ENCODE results near the gene TNFRSF6B.

TNFRSF6B gene

DNA sequence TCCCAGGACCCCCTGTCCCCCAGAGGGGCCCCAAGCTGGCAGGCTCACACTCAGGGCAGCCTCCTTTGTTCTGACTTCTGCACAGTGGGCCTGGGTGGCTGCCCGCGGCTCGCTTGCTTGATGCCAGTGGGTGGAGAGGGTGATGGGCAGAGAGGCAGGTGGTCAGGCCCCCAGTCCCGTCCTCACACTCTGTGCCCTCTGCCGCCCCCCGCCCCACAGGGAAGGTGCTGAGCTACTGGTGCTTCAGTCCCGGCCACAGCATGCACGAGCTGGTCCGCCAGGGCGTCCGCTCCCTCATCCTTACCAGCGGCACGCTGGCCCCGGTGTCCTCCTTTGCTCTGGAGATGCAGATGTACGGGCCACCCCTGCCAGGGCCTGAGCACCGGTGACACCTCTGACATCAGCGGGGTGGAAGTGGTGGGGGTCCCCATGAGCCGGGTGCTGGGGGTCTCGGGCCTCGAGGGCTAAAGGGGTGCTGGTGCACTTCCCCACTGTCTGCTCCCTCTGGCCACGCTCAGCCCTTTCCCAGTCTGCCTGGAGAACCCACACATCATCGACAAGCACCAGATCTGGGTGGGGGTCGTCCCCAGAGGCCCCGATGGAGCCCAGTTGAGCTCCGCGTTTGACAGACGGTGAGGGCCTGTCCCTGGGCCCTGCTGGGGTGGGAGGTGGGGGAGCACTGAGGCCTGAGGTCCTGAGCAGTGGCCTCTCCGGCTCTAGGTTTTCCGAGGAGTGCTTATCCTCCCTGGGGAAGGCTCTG is 8.9 kb upstream of the TNFRSF6B start:
- TF ChIP-seq GABPA (IDR thresholded peaks at IDR 0.05; ENCODE audit: low read depth) (no peak), SPI1 (IDR thresholded peaks at IDR 0.05; ENCODE audit: borderline replicate concordance, low read depth) (no peak), POLR2AphosphoS5 (IDR thresholded peaks at IDR 0.05; ENCODE audit: low read depth) (no peak)
- TF ChIP-seq, protein P1, sequence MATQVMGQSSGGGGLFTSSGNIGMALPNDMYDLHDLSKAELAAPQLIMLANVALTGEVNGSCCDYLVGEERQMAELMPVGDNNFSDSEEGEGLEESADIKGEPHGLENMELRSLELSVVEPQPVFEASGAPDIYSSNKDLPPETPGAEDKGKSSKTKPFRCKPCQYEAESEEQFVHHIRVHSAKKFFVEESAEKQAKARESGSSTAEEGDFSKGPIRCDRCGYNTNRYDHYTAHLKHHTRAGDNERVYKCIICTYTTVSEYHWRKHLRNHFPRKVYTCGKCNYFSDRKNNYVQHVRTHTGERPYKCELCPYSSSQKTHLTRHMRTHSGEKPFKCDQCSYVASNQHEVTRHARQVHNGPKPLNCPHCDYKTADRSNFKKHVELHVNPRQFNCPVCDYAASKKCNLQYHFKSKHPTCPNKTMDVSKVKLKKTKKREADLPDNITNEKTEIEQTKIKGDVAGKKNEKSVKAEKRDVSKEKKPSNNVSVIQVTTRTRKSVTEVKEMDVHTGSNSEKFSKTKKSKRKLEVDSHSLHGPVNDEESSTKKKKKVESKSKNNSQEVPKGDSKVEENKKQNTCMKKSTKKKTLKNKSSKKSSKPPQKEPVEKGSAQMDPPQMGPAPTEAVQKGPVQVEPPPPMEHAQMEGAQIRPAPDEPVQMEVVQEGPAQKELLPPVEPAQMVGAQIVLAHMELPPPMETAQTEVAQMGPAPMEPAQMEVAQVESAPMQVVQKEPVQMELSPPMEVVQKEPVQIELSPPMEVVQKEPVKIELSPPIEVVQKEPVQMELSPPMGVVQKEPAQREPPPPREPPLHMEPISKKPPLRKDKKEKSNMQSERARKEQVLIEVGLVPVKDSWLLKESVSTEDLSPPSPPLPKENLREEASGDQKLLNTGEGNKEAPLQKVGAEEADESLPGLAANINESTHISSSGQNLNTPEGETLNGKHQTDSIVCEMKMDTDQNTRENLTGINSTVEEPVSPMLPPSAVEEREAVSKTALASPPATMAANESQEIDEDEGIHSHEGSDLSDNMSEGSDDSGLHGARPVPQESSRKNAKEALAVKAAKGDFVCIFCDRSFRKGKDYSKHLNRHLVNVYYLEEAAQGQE (IDR thresholded peaks at IDR 0.05; ENCODE audit: insufficient replicate concordance, low read depth): no peak
- TF ChIP-seq, protein P2, sequence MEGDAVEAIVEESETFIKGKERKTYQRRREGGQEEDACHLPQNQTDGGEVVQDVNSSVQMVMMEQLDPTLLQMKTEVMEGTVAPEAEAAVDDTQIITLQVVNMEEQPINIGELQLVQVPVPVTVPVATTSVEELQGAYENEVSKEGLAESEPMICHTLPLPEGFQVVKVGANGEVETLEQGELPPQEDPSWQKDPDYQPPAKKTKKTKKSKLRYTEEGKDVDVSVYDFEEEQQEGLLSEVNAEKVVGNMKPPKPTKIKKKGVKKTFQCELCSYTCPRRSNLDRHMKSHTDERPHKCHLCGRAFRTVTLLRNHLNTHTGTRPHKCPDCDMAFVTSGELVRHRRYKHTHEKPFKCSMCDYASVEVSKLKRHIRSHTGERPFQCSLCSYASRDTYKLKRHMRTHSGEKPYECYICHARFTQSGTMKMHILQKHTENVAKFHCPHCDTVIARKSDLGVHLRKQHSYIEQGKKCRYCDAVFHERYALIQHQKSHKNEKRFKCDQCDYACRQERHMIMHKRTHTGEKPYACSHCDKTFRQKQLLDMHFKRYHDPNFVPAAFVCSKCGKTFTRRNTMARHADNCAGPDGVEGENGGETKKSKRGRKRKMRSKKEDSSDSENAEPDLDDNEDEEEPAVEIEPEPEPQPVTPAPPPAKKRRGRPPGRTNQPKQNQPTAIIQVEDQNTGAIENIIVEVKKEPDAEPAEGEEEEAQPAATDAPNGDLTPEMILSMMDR (IDR thresholded peaks at IDR 0.05; ENCODE audit: insufficient read depth, low read length): no peak
- H3K27me3 ChIP-seq (ENCODE audit: insufficient read depth, poor library complexity, severe bottlenecking): no peaks in the 10 kb centered on the region
- no peak for DNase-seq (ENCODE audit: low read depth in 1 of 2, low spot score in 1 of 2)
- no peak overlapping the region for H3K4me3 ChIP-seq (replicated peaks; ENCODE audit: insufficient read depth, low read length)
- no peak overlapping the region for H3K27ac ChIP-seq (replicated peaks)

DNA sequence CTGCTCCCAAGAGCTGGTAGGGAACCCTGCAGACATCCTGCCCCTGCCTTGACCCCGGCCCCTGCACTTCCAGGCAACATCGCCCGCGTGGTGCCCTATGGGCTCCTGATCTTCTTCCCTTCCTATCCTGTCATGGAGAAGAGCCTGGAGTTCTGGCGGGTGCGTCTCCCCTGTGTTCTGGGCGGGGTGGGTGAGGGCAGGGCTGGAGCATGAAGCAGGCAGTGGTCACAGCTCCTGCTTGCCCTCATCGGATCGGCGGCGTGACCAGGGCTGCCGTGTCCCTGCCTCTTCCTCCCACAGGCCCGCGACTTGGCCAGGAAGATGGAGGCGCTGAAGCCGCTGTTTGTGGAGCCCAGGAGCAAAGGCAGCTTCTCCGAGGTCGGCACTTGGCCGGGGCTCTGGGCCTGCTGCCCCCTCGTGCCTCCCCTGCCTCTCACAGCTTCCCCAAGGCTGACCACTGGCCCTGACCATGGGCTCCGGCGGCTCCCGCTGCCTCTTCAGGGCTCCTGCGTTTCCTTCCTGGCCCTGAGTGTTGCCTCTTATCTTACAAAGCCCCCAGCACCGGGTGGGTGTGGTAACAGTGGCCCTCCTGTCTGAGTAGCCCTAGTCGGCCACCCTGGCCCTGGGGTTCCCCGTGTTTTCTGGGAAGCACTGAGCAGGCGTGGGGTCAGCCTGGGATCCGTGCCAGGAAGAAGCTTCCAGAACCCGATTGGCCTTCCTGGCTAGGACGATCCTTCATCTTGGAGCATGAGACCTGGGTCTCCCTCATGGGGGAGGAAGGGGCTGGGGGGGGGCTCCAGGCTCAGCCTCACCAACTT is 8.0 kb upstream of the TNFRSF6B start:
- no peak for DNase-seq (ENCODE audit: low read depth in 1 of 2, low spot score in 1 of 2)
- H3K4me3 ChIP-seq (replicated peaks; ENCODE audit: insufficient read depth, low read length): no peak overlapping the region
- TF ChIP-seq POLR2AphosphoS5 (IDR thresholded peaks at IDR 0.05; ENCODE audit: low read depth) (no peak), GABPA (IDR thresholded peaks at IDR 0.05; ENCODE audit: low read depth) (no peak), SPI1 (IDR thresholded peaks at IDR 0.05; ENCODE audit: borderline replicate concordance, low read depth) (no peak)
- TF ChIP-seq, protein P2 (IDR thresholded peaks at IDR 0.05; ENCODE audit: insufficient read depth, low read length): no peak
- TF ChIP-seq, protein P1 (IDR thresholded peaks at IDR 0.05; ENCODE audit: insufficient replicate concordance, low read depth): no peak
- no peaks in the 10 kb centered on the region for H3K27me3 ChIP-seq (ENCODE audit: insufficient read depth, poor library complexity, severe bottlenecking)
- no peak overlapping the region for H3K27ac ChIP-seq (replicated peaks)

DNA sequence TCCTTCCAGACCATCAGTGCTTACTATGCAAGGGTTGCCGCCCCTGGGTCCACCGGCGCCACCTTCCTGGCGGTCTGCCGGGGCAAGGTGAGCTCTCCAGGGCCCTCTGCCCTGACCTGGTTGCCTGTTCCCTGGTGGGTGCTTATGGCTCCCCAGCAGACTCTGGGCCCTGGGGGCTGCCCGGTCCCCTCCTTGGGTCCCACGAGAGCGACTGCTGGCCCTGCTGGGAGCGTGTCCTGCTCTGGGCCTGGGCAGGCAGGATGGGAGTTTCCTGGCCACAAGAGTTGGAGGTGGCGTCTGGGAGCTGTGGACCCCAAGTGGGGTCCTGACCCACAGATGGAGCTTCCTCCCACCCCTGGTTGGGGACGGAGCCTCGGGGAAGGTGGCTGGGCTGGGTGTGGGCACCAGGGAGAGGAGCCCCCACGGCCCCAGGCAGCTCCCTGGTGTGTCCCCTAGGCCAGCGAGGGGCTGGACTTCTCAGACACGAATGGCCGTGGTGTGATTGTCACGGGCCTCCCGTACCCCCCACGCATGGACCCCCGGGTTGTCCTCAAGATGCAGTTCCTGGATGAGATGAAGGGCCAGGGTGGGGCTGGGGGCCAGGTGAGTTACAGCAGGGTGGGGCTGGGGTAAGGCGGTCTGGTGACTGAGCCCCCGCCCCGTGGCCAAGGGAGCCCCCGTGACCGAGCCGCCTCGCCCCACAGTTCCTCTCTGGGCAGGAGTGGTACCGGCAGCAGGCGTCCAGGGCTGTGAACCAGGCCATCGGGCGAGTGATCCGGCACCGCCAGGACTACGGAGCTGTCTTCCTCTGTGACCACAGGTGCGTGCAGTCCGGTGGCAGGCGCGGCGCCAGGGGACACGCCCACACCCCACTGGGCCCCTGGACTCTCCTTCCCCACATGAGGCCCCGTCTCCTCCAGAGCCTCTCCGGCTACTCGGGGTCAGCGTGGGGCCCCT is 7.1 kb upstream of the TNFRSF6B start:
- no peak for DNase-seq (ENCODE audit: low read depth in 1 of 2, low spot score in 1 of 2)
- Histone ChIP-seq H3K4me3 (replicated peaks; ENCODE audit: insufficient read depth, low read length) (no peak overlapping the region), H3K27ac (replicated peaks) (no peak overlapping the region), H3K27me3 (ENCODE audit: insufficient read depth, poor library complexity, severe bottlenecking) (no peaks in the 10 kb centered on the region)
- TF ChIP-seq GABPA (IDR thresholded peaks at IDR 0.05; ENCODE audit: low read depth) (no peak), POLR2AphosphoS5 (IDR thresholded peaks at IDR 0.05; ENCODE audit: low read depth) (no peak), SPI1 (IDR thresholded peaks at IDR 0.05; ENCODE audit: borderline replicate concordance, low read depth) (no peak)
- TF ChIP-seq, protein P1 (IDR thresholded peaks at IDR 0.05; ENCODE audit: insufficient replicate concordance, low read depth): no peak
- TF ChIP-seq, protein P2 (IDR thresholded peaks at IDR 0.05; ENCODE audit: insufficient read depth, low read length): no peak
